OCI-LY7 (cell line): ENCODE data around the gene ARL15. TPM values are rescaled to one million over a fixed set of nuclear protein-coding genes. Genes with fewer than 3 reads are reported as not detected.

Experiments
- BruUV-seq: library from RNA; stranded (reverse); fragments of 400-500 nt; replicated peaks from 2 replicates; lab custom pipeline; 2021; lab: Mats Ljungman, UMichigan
- CTCF ChIA-PET: fragments of 300-600 bp; sonication (Branson Sonifier 250); formaldehyde crosslinking; loops from one replicate; lab custom pipeline; 2022; ENCODE audit warnings: antibody characterized with exemption; ENCODE audit not compliant: unreplicated experiment; lab: Charles Lee
- POLR2A ChIA-PET: fragments of 300-600 bp; sonication (Branson Sonifier 250); formaldehyde crosslinking; loops from one replicate; lab custom pipeline; 2022; ENCODE audit warnings: antibody characterized with exemption; lab: Charles Lee
- DNase-seq: peaks from one replicate; pipeline ENCODE4 v3.0.0-alpha.2; 2015; ENCODE audit warnings: low spot score
- H2AFZ ChIP-seq: fragments of 200-600 bp; sonication (generic), shearing (Covaris generic); 2 replicates; pipeline ENCODE4 v1.6.1; 2014; ENCODE audit warnings: mild to moderate bottlenecking, antibody characterized with exemption, low read length, moderate library complexity
- H3K27ac ChIP-seq: fragments of 200-600 bp; sonication (generic); 2 replicates; pipeline ENCODE4 v1.5.1; 2014; ENCODE audit warnings: mixed run types, low read depth, mild to moderate bottlenecking, moderate library complexity, low read length, inconsistent platforms; ENCODE audit not compliant: poor library complexity, severe bottlenecking
- H3K36me3 ChIP-seq: fragments of 200-600 bp; sonication (generic); 2 replicates; pipeline ENCODE4 v1.6.1; 2014; ENCODE audit warnings: mild to moderate bottlenecking, antibody characterized with exemption, low read length, moderate library complexity, mixed read lengths; ENCODE audit not compliant: insufficient read depth
- H3K4me1 ChIP-seq: fragments of 200-600 bp; sonication (generic); 2 replicates; pipeline ENCODE4 v1.5.1; 2014; ENCODE audit warnings: mild to moderate bottlenecking, low read length; ENCODE audit not compliant: insufficient read depth, poor library complexity, severe bottlenecking
- H3K4me2 ChIP-seq: fragments of 200-600 bp; sonication (generic); 2 replicates; pipeline ENCODE4 v1.6.1; 2014; ENCODE audit warnings: mild to moderate bottlenecking, low read length
- H3K4me3 ChIP-seq: fragments of 200-600 bp; sonication (generic); 2 replicates; pipeline ENCODE4 v1.5.1; 2014; ENCODE audit warnings: mild to moderate bottlenecking, low read depth, low read length; ENCODE audit not compliant: poor library complexity, severe bottlenecking
- H3K79me2 ChIP-seq: fragments of 200-600 bp; sonication (generic); 2 replicates; pipeline ENCODE4 v1.6.1; 2016; ENCODE audit warnings: low read depth, mild to moderate bottlenecking, low read length, moderate library complexity, mixed read lengths; ENCODE audit not compliant: insufficient read depth
- H3K9me2 ChIP-seq: fragments of 200-600 bp; sonication (generic); 2 replicates; pipeline ENCODE4 v1.6.1; 2016; ENCODE audit warnings: mild to moderate bottlenecking, low read length, mixed read lengths; ENCODE audit not compliant: insufficient read depth
- H3K9me3 ChIP-seq: fragments of 200-600 bp; sonication (generic); 2 replicates; pipeline ENCODE4 v1.6.1; 2014; ENCODE audit warnings: mild to moderate bottlenecking, mixed run types, low read length, mixed read lengths
- H4K20me1 ChIP-seq: fragments of 200-600 bp; sonication (generic); 2 replicates; pipeline ENCODE4 v1.6.1; 2014; ENCODE audit warnings: mild to moderate bottlenecking, antibody characterized with exemption, low read length, moderate library complexity, mixed read lengths; ENCODE audit not compliant: insufficient read depth
- EZH2phosphoT487 ChIP-seq: fragments of 200-600 bp; sonication (generic); IDR thresholded peaks from 2 replicates; pipeline ENCODE4 v1.6.1; 2018; ENCODE audit warnings: low read depth, borderline replicate concordance, mild to moderate bottlenecking, mixed run types, antibody characterized with exemption, low read length, moderate library complexity, mixed read lengths
- intact Hi-C: fragments of 100-400 bp; cut with micrococcal nuclease; formaldehyde crosslinking; loops from one replicate; pipeline ENCODE4 v1.10.0; 2022; ENCODE audit not compliant: unreplicated experiment
- total RNA-seq, 2 experiments: library from RNA; depleted of rRNA in 1 of 2; stranded (reverse); fragments of >200 nt in 1 of 2; shearing (Covaris generic) in 1 of 2; gene quantifications; 2 replicates each; pipeline ENCODE4 v1.2.3, GENCODE V29; 2014 to 2022
- TF ChIP-seq, protein P1 (sequence below): fragments of 200-600 bp; sonication (generic); conservative IDR thresholded peaks from 2 replicates; pipeline ENCODE4 v1.5.1; 2014; ENCODE audit warnings: mild to moderate bottlenecking, antibody characterized with exemption, low read length, moderate library complexity, mixed read lengths

Gene ARL15
- total RNA-seq, 2 experiments from 2014 or later = 18.8 to 24.4 TPM

DNA sequence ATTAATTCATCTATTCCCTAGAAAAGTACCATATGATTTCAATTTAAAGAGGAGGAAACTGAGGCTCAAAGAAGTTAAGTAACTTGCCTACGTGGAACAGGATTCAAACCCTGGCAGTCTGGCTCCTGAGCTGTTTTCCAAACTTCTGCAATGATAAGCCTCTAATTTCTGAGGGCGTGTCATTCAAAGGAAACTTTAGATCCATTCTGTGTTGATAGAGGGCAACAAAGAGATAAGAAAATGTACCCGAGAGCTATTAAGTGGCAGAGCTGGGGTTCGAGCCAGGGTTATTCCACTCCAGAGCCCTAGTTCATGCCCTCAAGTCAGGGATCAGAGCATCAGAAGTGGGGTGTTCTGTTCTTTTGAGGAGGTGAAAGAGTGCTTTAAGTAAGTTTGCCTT, 131.4 kb downstream of the ARL15 start:
- no peak overlapping the region for H3K4me3 ChIP-seq
- intact Hi-C loops = no loop called here
- TF ChIP-seq, protein P1, sequence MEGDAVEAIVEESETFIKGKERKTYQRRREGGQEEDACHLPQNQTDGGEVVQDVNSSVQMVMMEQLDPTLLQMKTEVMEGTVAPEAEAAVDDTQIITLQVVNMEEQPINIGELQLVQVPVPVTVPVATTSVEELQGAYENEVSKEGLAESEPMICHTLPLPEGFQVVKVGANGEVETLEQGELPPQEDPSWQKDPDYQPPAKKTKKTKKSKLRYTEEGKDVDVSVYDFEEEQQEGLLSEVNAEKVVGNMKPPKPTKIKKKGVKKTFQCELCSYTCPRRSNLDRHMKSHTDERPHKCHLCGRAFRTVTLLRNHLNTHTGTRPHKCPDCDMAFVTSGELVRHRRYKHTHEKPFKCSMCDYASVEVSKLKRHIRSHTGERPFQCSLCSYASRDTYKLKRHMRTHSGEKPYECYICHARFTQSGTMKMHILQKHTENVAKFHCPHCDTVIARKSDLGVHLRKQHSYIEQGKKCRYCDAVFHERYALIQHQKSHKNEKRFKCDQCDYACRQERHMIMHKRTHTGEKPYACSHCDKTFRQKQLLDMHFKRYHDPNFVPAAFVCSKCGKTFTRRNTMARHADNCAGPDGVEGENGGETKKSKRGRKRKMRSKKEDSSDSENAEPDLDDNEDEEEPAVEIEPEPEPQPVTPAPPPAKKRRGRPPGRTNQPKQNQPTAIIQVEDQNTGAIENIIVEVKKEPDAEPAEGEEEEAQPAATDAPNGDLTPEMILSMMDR = no peak
- no peak for TF ChIP-seq EZH2phosphoT487
- no peak overlapping the region for H3K27ac ChIP-seq
- no peaks in the 10 kb centered on the region for H3K9me2 ChIP-seq
- no peaks in the 10 kb centered on the region; the same call in 1 of the 2 replicates for H3K9me3 ChIP-seq
- no peak overlapping the region for H3K4me2 ChIP-seq
- no peaks in the 10 kb centered on the region for H3K79me2 ChIP-seq
- H3K4me1 ChIP-seq = peaks cover 13% of the 10 kb centered on the region
- no peaks in the 10 kb centered on the region for H4K20me1 ChIP-seq
- DNase-seq = no peak
- BruUV-seq = no TSS peak
- CTCF ChIA-PET = no interaction called here
- POLR2A ChIA-PET = interaction anchor here (0.6 to 2.2 kb wide), 5 partner anchors 9 to 45 kb away, joined by 3 to 10 read pairs (median 6); no protein-coding TSS in a partner anchor
- H2AFZ ChIP-seq = no peak overlapping the region
- H3K36me3 ChIP-seq = no peaks in the 10 kb centered on the region

DNA sequence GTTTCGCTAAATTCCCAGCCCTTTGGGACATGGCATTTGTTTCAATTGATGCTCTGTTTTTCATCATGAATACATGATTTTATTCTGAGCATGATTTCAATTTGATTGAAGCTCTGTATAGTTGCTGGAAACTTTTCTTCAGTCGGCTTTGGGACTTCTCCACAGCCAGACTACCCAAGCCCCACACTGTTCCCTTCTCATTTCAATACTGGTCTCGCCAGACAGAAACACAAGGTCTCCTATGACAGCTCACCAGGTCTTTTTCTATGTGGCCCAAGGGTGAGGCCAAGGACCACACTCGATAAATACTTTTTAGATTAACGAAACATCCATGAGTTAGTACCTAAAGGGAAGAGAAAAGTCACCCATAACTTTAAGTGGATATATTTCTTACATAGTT, 132.2 kb downstream of the ARL15 start:
- ChIA-PET CTCF (no interaction called here), POLR2A (interaction anchor here (0.6 to 2.2 kb wide), 5 partner anchors 9 to 26 kb away, joined by 3 to 10 read pairs (median 6); no protein-coding TSS in a partner anchor)
- BruUV-seq = no TSS peak

DNA sequence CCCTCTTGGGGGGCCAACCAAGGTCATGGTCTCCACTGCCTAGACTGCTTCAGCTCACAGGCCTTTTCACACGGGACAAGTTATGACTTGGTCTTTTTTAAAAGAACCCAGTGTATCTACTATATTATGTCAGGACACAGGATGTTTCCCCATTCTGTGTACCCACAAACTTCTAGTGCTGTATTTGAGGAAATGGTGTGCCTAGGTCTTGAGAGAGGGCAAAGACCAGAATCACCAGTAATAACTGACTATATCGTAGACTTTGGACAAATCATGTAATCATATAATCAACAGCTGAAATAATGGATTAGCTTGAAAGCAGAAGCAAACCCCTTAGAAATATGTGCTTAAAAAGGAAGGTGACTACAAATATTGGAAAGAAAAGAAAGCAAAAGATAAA, 133.3 kb downstream of the ARL15 start:
- H3K9me2 ChIP-seq = no peaks in the 10 kb centered on the region
- no peaks in the 10 kb centered on the region for H3K36me3 ChIP-seq
- TF ChIP-seq, protein P1 = no peak
- no peak for TF ChIP-seq EZH2phosphoT487
- no peak overlapping the region for H2AFZ ChIP-seq
- peaks cover 7% of the 10 kb centered on the region; the same call in 1 of the 2 replicates for H3K9me3 ChIP-seq
- peaks cover 32% of the 10 kb centered on the region for H3K4me1 ChIP-seq
- POLR2A ChIA-PET = interaction anchor here (1.9 kb wide), 1 partner anchor 9 kb away, joined by 6 read pairs; no protein-coding TSS in a partner anchor
- intact Hi-C loops = no loop called here
- BruUV-seq = no TSS peak
- H3K79me2 ChIP-seq = no peaks in the 10 kb centered on the region
- H3K4me3 ChIP-seq = no peak overlapping the region
- CTCF ChIA-PET = no interaction called here
- no peak for DNase-seq
- no peak overlapping the region for H3K27ac ChIP-seq
- H4K20me1 ChIP-seq = no peaks in the 10 kb centered on the region
- H3K4me2 ChIP-seq = no peak overlapping the region

More for the DNA sequence above, 132.2 kb downstream of the ARL15 start:
- Histone ChIP-seq H3K79me2 (no peaks in the 10 kb centered on the region), H3K9me3 (no peaks in the 10 kb centered on the region; the same call in 1 of the 2 replicates), H4K20me1 (no peaks in the 10 kb centered on the region), H3K4me3 (no peak overlapping the region), H3K4me1 (peaks cover 21% of the 10 kb centered on the region), H3K27ac (no peak overlapping the region), H2AFZ (peak overlapping the region; percentile 42; the same call in 1 of the 2 replicates), H3K36me3 (no peaks in the 10 kb centered on the region), H3K4me2 (peak overlapping the region; percentile 35; the same call in 1 of the 2 replicates), H3K9me2 (no peaks in the 10 kb centered on the region)
- no peak for DNase-seq
- TF ChIP-seq, protein P1 = no peak
- TF ChIP-seq EZH2phosphoT487 = no peak
- intact Hi-C loops = no loop called here
